GM18507 (cell line): ENCODE measurements around the gene MBD3L2B.

Experiments
- DNase-seq: peaks from one replicate; pipeline ENCODE4 v3.0.0; 2011; ENCODE audit warnings: low read depth; ENCODE audit not compliant: insufficient read length; ENCODE audit errors: extremely low spot score
- FAIRE-seq: peaks from 2 replicates; lab custom pipeline; 2011; peaks lifted over from hg19 to GRCh38; lab: Jason Lieb, UNC

Gene MBD3L2B

DNA sequence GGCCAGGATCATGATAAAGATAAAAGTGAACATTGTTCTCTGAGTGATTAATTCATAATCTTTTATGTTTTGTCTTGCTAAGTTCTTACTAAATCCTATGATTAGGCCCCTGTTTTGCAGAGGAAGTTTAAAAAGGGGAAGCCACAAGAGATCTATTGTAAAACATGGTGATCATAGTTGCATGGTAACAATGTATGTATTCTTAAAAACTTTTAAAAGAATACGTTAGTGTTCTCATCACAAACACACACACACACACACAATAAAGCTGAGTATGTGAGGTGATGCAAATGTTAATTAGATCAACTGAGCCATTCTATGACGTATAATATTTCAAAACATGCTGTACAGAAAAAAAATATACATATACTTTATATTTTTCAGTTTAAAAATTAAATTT is 51.2 kb downstream of the MBD3L2B start:
- no peak for FAIRE-seq
- DNase-seq = no peak

DNA sequence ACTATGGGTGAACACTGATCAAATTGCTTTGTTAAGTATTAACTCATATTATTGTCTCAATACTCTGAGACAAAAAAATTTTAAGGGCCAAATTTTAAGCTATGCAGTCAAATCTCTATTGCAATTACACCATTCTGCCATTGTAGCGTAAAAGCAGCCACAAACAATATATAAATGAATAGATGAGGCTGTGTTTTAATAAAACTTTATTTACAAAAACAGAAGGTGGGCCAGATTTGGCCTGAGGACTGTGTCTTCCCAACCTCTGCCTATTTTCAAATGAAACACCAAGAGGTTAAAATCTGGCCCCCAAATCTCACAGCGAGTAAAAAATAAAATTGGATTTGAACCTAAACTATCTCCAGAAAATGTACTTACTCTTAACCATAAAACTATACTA is 51.7 kb downstream of the MBD3L2B start:
- DNase-seq = no peak
- FAIRE-seq = no peak
